ENCODE data around the gene RXFP4. TPM values are rescaled to one million over a fixed set of nuclear protein-coding genes. Genes with fewer than 3 reads are reported as not detected.
A peak's percentile ranks its signal among the peaks of the same experiment; 100 is the strongest.
"Not testable (repeated sequence)": the region's sequence is repeated elsewhere in the genome, so short reads cannot be mapped to it uniquely, and the experiment has no call there.

The RXFP4 gene
- polyA plus RNA-seq, 1 of the 3 experiments (the other 2 are of a cell fraction) = not detected

- Histone ChIP-seq H3K9me2 (no peaks in the 10 kb centered on the region), H3K36me3 (replicated peaks in 1 of 2; ENCODE audit: control insufficient read depth in 1 of 2, insufficient read depth in 2 of 2, low read length in 1 of 2) (no peaks in the 10 kb centered on the region), H4K20me1 (ENCODE audit: insufficient read depth) (no peaks in the 10 kb centered on the region), H3K9ac (no peak overlapping the region), H3K27me3 (ENCODE audit: insufficient read depth) (no peaks in the 10 kb centered on the region), H3K4me3 (ENCODE audit: low read depth in 2 of 2, low read length in 1 of 2) (no peak overlapping the region), H3K27ac (ENCODE audit: low read depth in 2 of 2, low read length in 1 of 2) (peak overlapping the region in 1 of 2 experiments; percentile 93; a peak in 2 of 4 replicates), H2AFZ (ENCODE audit: low read depth) (no peak overlapping the region), H3K79me2 (ENCODE audit: insufficient read depth) (peaks cover 32% of the 10 kb centered on the region), H3K9me3 (no peaks in the 10 kb centered on the region), H3K4me1 (ENCODE audit: control insufficient read depth in 1 of 2, insufficient read depth in 2 of 2, low read depth in 1 of 2, low read length in 1 of 2) (peaks cover 4 to 42% of the 10 kb centered on the region in 2 experiments; a peak in 3 of 4 replicates), H3K4me2 (no peak overlapping the region), H3F3A (replicated peaks; ENCODE audit: insufficient read depth) (peaks cover 21% of the 10 kb centered on the region)
- POLR2A ChIA-PET = interaction anchor here (0.6 to 1.5 kb wide), 2 partner anchors 50 to 70 kb away, joined by 3 to 6 read pairs; partner anchors contain the start of gene KHDC4
- TF ChIP-seq RAD21 (IDR thresholded peaks at IDR 0.05; ENCODE audit: low read length) (no peak), NFIC (IDR thresholded peaks at IDR 0.05; ENCODE audit: borderline replicate concordance) (no peak), TEAD4 (IDR thresholded peaks at IDR 0.05; ENCODE audit: borderline replicate concordance, insufficient read depth) (no peak), TCF12 (IDR thresholded peaks at IDR 0.05) (no peak), TAF1 (IDR thresholded peaks at IDR 0.05; ENCODE audit: borderline replicate concordance, low read depth, low read length) (no peak), FOXJ3 (CRISPR knock-in tag; IDR thresholded peaks at IDR 0.05) (no peak), SMC3 (IDR thresholded peaks at IDR 0.05; ENCODE audit: low read depth, low read length) (no peak), RCOR1 (IDR thresholded peaks at IDR 0.05; ENCODE audit: low read length) (no peak), JUND (IDR thresholded peaks at IDR 0.05) (no peak), FOXM1 (IDR thresholded peaks at IDR 0.05; ENCODE audit: low read depth) (no peak), CHD2 (IDR thresholded peaks at IDR 0.05; ENCODE audit: low read length, partially characterized antibody) (no peak)
- TF ChIP-seq, protein P1, sequence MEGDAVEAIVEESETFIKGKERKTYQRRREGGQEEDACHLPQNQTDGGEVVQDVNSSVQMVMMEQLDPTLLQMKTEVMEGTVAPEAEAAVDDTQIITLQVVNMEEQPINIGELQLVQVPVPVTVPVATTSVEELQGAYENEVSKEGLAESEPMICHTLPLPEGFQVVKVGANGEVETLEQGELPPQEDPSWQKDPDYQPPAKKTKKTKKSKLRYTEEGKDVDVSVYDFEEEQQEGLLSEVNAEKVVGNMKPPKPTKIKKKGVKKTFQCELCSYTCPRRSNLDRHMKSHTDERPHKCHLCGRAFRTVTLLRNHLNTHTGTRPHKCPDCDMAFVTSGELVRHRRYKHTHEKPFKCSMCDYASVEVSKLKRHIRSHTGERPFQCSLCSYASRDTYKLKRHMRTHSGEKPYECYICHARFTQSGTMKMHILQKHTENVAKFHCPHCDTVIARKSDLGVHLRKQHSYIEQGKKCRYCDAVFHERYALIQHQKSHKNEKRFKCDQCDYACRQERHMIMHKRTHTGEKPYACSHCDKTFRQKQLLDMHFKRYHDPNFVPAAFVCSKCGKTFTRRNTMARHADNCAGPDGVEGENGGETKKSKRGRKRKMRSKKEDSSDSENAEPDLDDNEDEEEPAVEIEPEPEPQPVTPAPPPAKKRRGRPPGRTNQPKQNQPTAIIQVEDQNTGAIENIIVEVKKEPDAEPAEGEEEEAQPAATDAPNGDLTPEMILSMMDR (IDR thresholded peaks at IDR 0.05) = no peak
- DNase-seq = no peak
- WGBS (ENCODE audit: low lambda C conversion rate) = 94% methylated on average over 7 of the region's 7 CpGs
- CTCF ChIA-PET = interaction anchor here (0.5 to 6.5 kb wide), 4 partner anchors 46 to 86 kb away, joined by 3 to 41 read pairs (median 6); no protein-coding TSS in a partner anchor
These were observed 42.9 kb downstream of the RXFP4 start for GRCh38 chr1:155984341-155984740.

DNA sequence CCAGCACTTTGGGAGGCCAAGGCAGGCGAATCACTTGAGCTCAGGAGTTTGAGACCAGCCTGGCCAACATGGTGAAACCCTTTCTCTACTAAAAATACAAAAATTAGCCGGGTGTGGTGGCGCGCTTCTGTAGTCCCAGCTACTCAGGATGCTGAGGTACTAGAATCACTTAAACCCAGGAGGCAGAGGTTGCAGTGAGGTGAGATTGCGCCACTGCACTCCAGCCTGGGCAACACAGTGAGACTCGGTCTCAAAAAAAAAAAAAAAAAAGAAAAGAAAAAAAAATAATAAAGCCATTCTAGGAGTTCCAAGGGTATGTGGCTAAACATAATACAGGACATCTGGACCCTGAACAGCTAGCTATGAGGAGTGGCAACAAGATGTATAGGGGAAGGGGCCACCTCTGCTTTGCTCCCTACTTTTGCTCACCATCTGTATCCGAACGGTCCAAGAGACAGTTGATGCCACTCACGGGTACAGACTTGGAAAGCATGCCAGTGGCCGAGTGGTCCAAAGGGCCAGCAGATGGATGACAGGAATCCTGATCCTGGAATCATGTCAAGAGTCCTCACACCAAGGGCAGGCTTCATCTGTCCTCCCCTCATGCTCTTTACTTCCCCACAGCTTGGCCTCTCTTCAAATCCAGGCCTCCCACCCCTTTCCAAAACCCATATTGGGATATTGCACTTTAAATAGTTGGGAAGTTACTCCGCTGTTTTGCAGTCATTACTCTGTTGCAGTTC, 43.6 kb downstream of the RXFP4 start:
- Histone ChIP-seq H3K4me1 (ENCODE audit: control insufficient read depth in 1 of 2, insufficient read depth in 2 of 2, low read depth in 1 of 2, low read length in 1 of 2) (peaks cover 0 to 34% of the 10 kb centered on the region in 2 experiments; a peak in 3 of 4 replicates), H3F3A (replicated peaks; ENCODE audit: insufficient read depth) (peaks cover 14% of the 10 kb centered on the region), H3K79me2 (ENCODE audit: insufficient read depth) (peaks cover 26% of the 10 kb centered on the region)
- H3K27me3 ChIP-seq (ENCODE audit: insufficient read depth); H3K9me3 ChIP-seq; H3K4me3 ChIP-seq (ENCODE audit: low read depth in 2 of 2, low read length in 1 of 2); H2AFZ ChIP-seq (ENCODE audit: low read depth); H3K36me3 ChIP-seq (replicated peaks in 1 of 2; ENCODE audit: control insufficient read depth in 1 of 2, insufficient read depth in 2 of 2, low read length in 1 of 2); H4K20me1 ChIP-seq (ENCODE audit: insufficient read depth); DNase-seq; H3K27ac ChIP-seq (ENCODE audit: low read depth in 2 of 2, low read length in 1 of 2); H3K9me2 ChIP-seq; H3K4me2 ChIP-seq; H3K9ac ChIP-seq: not testable (repeated sequence)
- CTCF ChIA-PET = interaction anchor here (1.0 to 6.5 kb wide), 3 partner anchors 47 to 87 kb away, joined by 3 to 41 read pairs (median 10); no protein-coding TSS in a partner anchor
- POLR2A ChIA-PET = interaction anchor here (0.6 kb wide), 1 partner anchor 71 kb away, joined by 3 read pairs; no protein-coding TSS in a partner anchor
- WGBS (ENCODE audit: low lambda C conversion rate) = 90% methylated on average over 9 of the region's 11 CpGs
